Superior temporal gyrus (tissue), 1 donor: Measurements from ENCODE around the gene SHBG.
A peak's percentile ranks its signal among the peaks of the same experiment; 100 is the strongest.

Source experiments
- DNase-seq: peaks from one replicate; pipeline ENCODE4 v3.0.0-alpha.2; 2016; ENCODE audit errors: extremely low spot score

SHBG gene

DNA sequence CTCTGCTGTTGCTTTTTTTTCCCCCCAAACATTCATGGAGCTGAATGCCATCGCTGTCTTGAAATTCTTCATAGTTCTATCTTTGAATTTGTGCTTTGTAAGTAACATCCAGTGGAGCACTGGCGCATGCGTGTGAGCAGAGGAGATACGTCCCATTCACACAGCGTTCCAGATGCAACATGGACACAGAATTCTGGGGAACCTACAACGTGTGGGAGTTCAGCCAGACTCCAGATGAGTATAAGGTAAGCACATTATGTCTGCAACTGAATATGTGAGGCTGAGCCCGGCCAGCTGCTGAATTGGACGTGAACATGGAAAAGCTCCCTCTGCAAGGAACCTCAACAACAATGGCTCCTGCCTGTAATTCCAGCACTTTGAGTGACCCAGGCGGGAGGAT is 16.5 kb downstream of the SHBG start:
- DNase-seq = no peak

DNA sequence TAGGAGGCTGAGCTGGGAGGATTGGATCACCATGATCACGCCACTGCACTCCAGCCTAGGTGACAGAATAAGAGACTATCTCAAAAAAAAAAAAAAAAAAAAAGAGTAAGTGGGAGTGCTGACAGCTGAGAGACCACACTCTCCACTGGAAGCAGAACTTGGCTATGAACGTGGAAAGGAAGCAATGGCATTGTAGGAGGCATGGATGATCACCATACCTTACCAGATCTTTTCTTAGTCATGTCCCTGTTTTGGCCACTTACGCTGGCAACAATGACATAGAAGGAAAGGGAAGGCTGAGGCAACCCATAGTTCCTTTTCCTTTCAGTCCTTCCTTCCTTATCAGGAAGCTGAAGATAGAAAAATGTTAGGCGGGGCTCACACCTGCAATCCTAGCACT is 17.1 kb downstream of the SHBG start:
- no peak for DNase-seq

GRCh38 chr17:7650509-7651096 is 20.7 kb downstream of the SHBG start, which contains the start of gene ATP1B2:
Gene ATP1B2, plus strand, starts transcription at chr17:7650926. Its CDS starts 593 bp downstream, at chr17:7651519.
- peak; percentile 45 for DNase-seq

GRCh38 chr17:7651097-7651664 is 21.2 kb downstream of the SHBG start:
- no peak for DNase-seq

GRCh38 chr17:7651665-7652387 is 21.9 kb downstream of the SHBG start:
- no peak for DNase-seq

DNA sequence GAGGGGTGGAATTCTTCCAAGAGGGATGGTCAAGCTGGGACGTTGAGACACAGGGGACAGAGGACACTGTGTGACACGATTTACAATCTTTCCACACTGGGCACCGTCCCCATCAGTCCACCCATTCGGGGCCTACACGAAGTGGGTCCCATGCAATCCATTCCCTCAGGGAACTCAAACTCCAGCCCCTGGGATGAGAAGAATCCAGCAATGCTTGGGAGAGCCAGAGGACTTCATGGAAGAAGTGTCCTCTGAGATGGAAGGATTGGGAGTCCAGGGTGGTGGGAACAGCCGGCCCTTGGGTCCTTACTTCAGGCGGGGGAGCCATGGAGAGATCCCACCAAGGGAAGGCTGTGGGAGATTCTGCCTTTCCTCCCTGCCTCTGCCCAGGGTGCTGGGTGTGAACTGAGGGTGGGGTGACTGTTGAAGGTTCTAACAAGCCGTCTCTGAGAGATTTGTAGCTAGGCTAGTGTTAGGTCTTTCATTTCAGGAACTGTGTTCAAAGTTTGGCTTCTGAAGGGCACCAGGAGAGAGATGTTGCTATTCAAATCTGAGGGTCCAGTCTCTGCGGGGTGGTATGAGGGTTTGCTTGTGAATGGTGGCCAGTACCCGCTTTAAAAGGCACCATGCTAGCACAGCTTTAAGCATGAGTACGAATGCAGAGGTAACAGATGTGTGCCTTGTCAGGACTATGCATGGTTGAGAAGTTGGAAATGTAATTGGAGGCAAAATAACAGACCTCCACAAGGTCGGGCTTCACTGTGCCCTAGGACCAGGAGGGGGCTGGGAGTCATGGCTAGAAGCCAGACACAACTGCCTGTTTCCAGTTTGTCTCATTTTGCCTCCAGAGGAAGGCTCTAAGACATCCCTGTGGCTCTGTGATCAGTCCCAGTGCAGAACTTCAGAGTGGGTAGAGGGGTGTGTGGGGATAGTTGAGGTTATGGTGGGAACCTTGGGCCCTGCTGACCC is 22.7 kb downstream of the SHBG start:
- DNase-seq = no peak

DNA sequence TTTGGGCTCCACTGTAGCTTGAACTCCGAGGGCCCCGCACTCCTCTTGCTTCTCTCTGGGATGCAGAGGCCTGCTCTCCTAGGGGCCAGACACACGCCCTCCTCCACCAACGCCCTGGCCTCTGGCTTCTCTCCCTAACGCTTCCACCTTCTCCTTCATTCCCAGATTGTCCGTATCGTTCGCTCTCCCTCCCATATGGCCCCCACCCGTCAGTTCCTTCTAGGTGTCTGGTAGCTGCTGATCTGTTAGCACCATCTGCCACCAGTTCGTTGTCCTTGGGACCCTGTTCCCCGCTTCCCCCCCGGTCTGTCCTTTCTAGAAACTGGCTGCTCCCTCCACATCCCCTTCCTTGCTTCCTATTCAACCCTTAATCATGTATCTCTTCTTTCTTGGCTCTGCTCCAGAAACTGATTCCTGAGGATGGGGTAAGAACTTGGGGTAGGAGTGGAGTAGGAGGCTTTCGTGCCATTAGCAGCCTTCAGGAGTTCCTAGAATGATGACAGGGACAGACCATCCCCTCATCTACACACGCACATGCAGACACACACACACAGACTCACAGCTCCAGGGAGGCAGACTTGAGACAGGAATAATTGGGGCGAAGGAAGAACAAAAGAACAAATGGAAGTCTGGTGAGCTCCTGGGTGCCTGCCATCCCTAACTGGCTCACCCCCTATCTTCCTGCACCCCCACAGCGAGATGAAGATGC is 25.1 kb downstream of the SHBG start:
- DNase-seq = no peak

- DNase-seq = no peak
These were observed 25.6 kb downstream of the SHBG start for GRCh38 chr17:7655541-7655840.

DNA sequence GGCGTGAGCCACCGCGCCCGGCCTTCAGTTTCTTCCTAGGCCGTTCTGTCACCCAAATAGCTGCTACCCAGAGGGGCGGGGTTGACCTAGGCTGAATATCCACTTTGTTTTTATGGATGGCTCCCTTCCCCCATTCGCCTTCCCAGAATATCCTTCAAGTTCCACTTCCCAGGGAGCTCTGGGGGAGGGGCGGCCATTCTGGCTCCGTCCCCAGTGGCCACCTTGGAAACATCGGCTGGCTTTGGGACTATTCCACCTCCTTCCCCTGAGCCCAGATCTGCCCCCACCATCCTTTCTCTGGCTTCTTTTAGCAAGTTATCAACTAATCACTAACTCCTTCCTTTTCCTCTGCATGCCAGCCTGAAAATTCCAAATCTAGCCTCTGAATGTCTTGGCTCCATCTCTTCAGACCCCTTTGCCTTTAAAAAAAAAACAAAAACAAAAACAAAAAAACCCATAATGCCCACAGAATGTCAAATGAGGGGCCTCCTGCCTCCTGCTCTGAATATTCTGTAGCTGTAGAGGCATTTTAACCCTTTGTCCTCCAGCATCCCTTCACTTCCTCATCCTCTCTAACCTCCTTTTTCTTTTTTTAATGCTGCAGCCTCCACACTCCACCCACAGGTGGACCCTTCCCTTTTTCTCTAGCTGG is 27.1 kb downstream of the SHBG start:
- DNase-seq = peak; percentile 47

GRCh38 chr17:7667656-7668406 is 37.9 kb downstream of the SHBG start:
- peak; percentile 30 for DNase-seq

DNA sequence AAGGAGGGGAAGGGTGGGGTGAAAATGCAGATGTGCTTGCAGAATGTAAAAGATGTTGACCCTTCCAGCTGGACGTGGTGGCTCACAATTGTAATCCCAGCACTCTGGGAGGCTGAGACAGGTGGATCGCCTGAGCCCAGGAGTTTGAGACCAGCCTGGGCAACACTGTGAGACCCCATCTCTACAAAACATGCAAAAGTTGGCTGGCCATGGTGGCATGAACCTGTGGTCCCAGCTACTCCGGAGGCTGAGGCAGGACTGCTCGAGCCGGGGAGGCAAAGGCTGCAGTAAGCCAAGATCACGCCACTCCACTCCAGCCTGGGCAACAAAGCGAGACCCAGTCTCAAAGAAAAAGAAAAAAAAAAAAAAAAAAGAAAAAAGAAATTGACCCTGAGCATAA is 38.5 kb downstream of the SHBG start:
- no peak for DNase-seq

GRCh38 chr17:7673239-7673638 is 43.3 kb downstream of the SHBG start:
- no peak for DNase-seq

- DNase-seq = no peak
These were observed 45.0 kb downstream of the SHBG start for GRCh38 chr17:7674934-7675333.

DNA sequence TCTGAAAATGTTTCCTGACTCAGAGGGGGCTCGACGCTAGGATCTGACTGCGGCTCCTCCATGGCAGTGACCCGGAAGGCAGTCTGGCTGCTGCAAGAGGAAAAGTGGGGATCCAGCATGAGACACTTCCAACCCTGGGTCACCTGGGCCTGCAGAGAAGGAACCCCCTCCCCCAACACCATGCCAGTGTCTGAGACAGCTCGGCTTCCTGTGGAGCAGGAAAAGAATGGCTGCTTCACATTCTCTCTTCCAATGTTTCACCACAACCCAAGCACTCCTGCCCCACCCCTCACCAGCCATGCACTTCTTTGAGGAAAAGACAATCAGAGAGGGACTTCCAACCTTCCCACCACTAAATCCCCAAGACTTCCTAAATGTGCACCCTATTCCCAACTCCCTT is 46.6 kb downstream of the SHBG start:
- no peak for DNase-seq

GRCh38 chr17:7677388-7678067 is 47.6 kb downstream of the SHBG start:
- no peak for DNase-seq
